Heart left ventricle (tissue), 13 donors: Measurements from ENCODE around the gene LRPPRC.

Source experiments
- POLR2A ChIP-seq, 2 donors: fragments of 450-650 bp; IDR thresholded peaks; one replicate each; pipeline ENCODE4 v1.6.1; 2017; ENCODE audit warnings: antibody characterized with exemption in 2 of 2, mild to moderate bottlenecking in 2 of 2, moderate library complexity in 2 of 2
- TF ChIP-seq, protein P1 (sequence below), 12 donors: fragments of 200-600 bp; sonication (generic) in 4 of 12; IDR thresholded peaks; one replicate each; pipeline versions ENCODE4 v1.5.0 to v1.8.0; 2018 to 2022; ENCODE audit warnings: antibody characterized with exemption in 12 of 12, mild to moderate bottlenecking in 5 of 12
- donor health status: ischemic (EF 13 %, LVEDD 7.1; RV severe dilation, severe dysfunction).
- donor health status: DM: no; HTN: yes; CAD: no.
- donor health status: DM: no; HTN: no; CAD: no.
- donor health status: ischemic (EF 25% LVEDD 6.9; RV normal size, moderate dysfunction).
- donor health status: ischemic (EF 25% LVEDD 5.7; RV mildly dilated, moderate dysfunction).
- donor health status: ischemic (EF 35%, LVEDD 5.7; RV mildly dilated, moderate dysfunction).
- donor health status: nonischemic (EF 11% LVEDD 7.7; RV severe dilation, severe dysfunction).
- donor health status: DM: yes; HTN: yes; CAD: no.
- donor health status: PGD.
- donor health status: ischemic (EF 29% LVEDD 5.4; RV normal size, mild dysfunction).
- donor health status: nonischemic (EF 23%, LVEDD 6.1; RV moderate dilation, normal function).

DNA sequence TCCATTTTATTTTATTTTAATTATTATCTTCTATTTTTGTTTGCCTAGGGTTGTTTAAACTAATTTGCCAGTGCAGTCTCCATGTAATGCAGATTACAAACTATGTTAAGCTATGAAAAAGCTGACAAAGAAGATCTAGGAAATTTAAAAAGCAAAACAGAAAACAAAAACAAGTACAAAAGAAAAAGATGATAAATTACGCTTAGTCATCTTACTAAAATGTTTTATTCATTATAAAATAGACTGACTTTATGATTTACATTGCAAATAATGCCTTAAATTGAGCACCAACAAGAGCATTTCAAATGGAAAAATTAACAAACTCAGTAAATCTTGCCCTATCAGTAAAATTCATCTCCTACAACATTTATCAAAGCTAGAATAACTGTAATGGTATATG, 52.9 kb downstream of the LRPPRC start:
- TF ChIP-seq, protein P1, sequence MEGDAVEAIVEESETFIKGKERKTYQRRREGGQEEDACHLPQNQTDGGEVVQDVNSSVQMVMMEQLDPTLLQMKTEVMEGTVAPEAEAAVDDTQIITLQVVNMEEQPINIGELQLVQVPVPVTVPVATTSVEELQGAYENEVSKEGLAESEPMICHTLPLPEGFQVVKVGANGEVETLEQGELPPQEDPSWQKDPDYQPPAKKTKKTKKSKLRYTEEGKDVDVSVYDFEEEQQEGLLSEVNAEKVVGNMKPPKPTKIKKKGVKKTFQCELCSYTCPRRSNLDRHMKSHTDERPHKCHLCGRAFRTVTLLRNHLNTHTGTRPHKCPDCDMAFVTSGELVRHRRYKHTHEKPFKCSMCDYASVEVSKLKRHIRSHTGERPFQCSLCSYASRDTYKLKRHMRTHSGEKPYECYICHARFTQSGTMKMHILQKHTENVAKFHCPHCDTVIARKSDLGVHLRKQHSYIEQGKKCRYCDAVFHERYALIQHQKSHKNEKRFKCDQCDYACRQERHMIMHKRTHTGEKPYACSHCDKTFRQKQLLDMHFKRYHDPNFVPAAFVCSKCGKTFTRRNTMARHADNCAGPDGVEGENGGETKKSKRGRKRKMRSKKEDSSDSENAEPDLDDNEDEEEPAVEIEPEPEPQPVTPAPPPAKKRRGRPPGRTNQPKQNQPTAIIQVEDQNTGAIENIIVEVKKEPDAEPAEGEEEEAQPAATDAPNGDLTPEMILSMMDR (IDR thresholded peaks at IDR 0.05), result no peak
- no peak for TF ChIP-seq POLR2A (IDR thresholded peaks at IDR 0.05)
